Prostate gland (tissue), 2 donors: Measurements from ENCODE around the gene CETP.

Experiments used
- POLR2A ChIP-seq: fragments of 450-650 bp; IDR thresholded peaks from one replicate; pipeline ENCODE4 v1.6.1; 2016; ENCODE audit warnings: antibody characterized with exemption, mild to moderate bottlenecking
- POLR2AphosphoS5 ChIP-seq: sonication (generic); formaldehyde crosslinking; IDR thresholded peaks from one replicate; pipeline ENCODE4 v1.6.1; 2017; ENCODE audit warnings: antibody characterized with exemption
- TF ChIP-seq, protein P1 (sequence below), 4 experiments: fragments of 200-600 bp in 2 of 4; fragments of 450-650 bp in 2 of 4; sonication (generic) in 2 of 4; IDR thresholded peaks; 1 replicate in 3 of 4; 2 replicates in 1 of 4; pipeline ENCODE4 v1.5.1; 2016 to 2019; ENCODE audit warnings: antibody characterized with exemption in 4 of 4, mild to moderate bottlenecking in 2 of 4, moderate library complexity in 2 of 4

- TF ChIP-seq, protein P1, sequence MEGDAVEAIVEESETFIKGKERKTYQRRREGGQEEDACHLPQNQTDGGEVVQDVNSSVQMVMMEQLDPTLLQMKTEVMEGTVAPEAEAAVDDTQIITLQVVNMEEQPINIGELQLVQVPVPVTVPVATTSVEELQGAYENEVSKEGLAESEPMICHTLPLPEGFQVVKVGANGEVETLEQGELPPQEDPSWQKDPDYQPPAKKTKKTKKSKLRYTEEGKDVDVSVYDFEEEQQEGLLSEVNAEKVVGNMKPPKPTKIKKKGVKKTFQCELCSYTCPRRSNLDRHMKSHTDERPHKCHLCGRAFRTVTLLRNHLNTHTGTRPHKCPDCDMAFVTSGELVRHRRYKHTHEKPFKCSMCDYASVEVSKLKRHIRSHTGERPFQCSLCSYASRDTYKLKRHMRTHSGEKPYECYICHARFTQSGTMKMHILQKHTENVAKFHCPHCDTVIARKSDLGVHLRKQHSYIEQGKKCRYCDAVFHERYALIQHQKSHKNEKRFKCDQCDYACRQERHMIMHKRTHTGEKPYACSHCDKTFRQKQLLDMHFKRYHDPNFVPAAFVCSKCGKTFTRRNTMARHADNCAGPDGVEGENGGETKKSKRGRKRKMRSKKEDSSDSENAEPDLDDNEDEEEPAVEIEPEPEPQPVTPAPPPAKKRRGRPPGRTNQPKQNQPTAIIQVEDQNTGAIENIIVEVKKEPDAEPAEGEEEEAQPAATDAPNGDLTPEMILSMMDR (IDR thresholded peaks at IDR 0.05), result no peak
- TF ChIP-seq POLR2A, result no peak
- no peak for TF ChIP-seq POLR2AphosphoS5
Measured at GRCh38 chr16:56998861-56999260, 37.1 kb downstream of the CETP start.
